GM19193 (cell line): Measurements from ENCODE around the gene PGLYRP4.
A peak's percentile ranks its signal among the peaks of the same experiment; 100 is the strongest.

ENCODE experiments used
- POLR2A ChIP-seq: IDR thresholded peaks from 4 replicates; pipeline ENCODE4 v1.6.1; 2011; ENCODE audit not compliant: insufficient read depth, insufficient read length; ENCODE audit errors: extremely low read depth

The PGLYRP4 gene

GRCh38 chr1:153353226-153353947 is 4.7 kb upstream of the PGLYRP4 start:
- no peak for TF ChIP-seq POLR2A

- TF ChIP-seq POLR2A, result no peak
Observed at GRCh38 chr1:153352523-153352922, 3.9 kb upstream of the PGLYRP4 start.

GRCh38 chr1:153350321-153350957 is 1.8 kb upstream of the PGLYRP4 start:
- no peak for TF ChIP-seq POLR2A

- no peak for TF ChIP-seq POLR2A
Observed at GRCh38 chr1:153349363-153350320, 1.0 kb upstream of the PGLYRP4 start.

GRCh38 chr1:153347856-153348255 is 785 bp downstream of the PGLYRP4 start:
- no peak for TF ChIP-seq POLR2A

- no peak for TF ChIP-seq POLR2A
Observed at GRCh38 chr1:153346077-153346723, 2.4 kb downstream of the PGLYRP4 start.

GRCh38 chr1:153345187-153346076 is 3.2 kb downstream of the PGLYRP4 start:
- TF ChIP-seq POLR2A, result no peak

- no peak for TF ChIP-seq POLR2A
Observed at GRCh38 chr1:153344718-153345025, 4.0 kb downstream of the PGLYRP4 start.

- TF ChIP-seq POLR2A, result peak; percentile 19
Observed at GRCh38 chr1:153343811-153344717, 4.6 kb downstream of the PGLYRP4 start.

GRCh38 chr1:153343040-153343681 is 5.5 kb downstream of the PGLYRP4 start:
- TF ChIP-seq POLR2A, result no peak

GRCh38 chr1:153342178-153342577 is 6.5 kb downstream of the PGLYRP4 start:
- TF ChIP-seq POLR2A, result no peak

GRCh38 chr1:153341431-153341934 is 7.2 kb downstream of the PGLYRP4 start:
- TF ChIP-seq POLR2A, result no peak

GRCh38 chr1:153340356-153340755 is 8.3 kb downstream of the PGLYRP4 start:
- TF ChIP-seq POLR2A, result no peak

- no peak for TF ChIP-seq POLR2A
Observed at GRCh38 chr1:153339802-153340201, 8.8 kb downstream of the PGLYRP4 start.
